Naive thymus-derived CD4-positive, alpha-beta T cell (primary cell): ENCODE measurements around the gene DHRS13. TPM values are rescaled to one million over a fixed set of nuclear protein-coding genes. Genes with fewer than 3 reads are reported as not detected.

Experiments used
- ATAC-seq: fragments of 150-1000 bp; cut with Tn5 transposase; 2 replicates; pipeline ENCODE4 v1.10.0; 2021; ENCODE audit warnings: mild to moderate bottlenecking, moderate library complexity
- CTCF ChIA-PET: fragments of 350-600 bp; sonication (Branson Sonifier 250); formaldehyde crosslinking; loops from one replicate; lab custom pipeline; 2021; ENCODE audit warnings: antibody characterized with exemption; lab: Charles Lee
- POLR2A ChIA-PET: fragments of 350-600 bp; sonication (Branson Sonifier 250); formaldehyde crosslinking; loops from one replicate; lab custom pipeline; 2021; ENCODE audit warnings: antibody characterized with exemption, inconsistent platforms; lab: Charles Lee
- DNase-seq, 9 donors: peaks; one replicate each; pipeline versions ENCODE4 v3.0.0 to v3.0.0-alpha.2; 2020 to 2022; ENCODE audit warnings: mixed read lengths in 1 of 9
- H3K27ac ChIP-seq: one replicate; pipeline ENCODE4 v1.7.0; 2013; ENCODE audit warnings: mild to moderate bottlenecking, low read depth, low read length, moderate library complexity
- H3K27me3 ChIP-seq, 2 donors: one replicate each; pipeline ENCODE4 v1.7.0; 2013; ENCODE audit warnings: low read length in 2 of 2, mild to moderate bottlenecking in 2 of 2, moderate library complexity in 2 of 2; ENCODE audit not compliant: control insufficient read depth in 2 of 2, insufficient read depth in 2 of 2
- H3K36me3 ChIP-seq, 3 experiments: 1 replicate in 2 of 3; 2 replicates in 1 of 3; pipeline ENCODE4 v1.7.0; 2013; ENCODE audit warnings: low read length in 3 of 3, mild to moderate bottlenecking in 3 of 3, moderate library complexity in 1 of 3; ENCODE audit not compliant: insufficient read depth in 3 of 3, control insufficient read depth in 2 of 3
- H3K4me1 ChIP-seq, 2 donors: one replicate each; pipeline ENCODE4 v1.7.0; 2013; ENCODE audit warnings: low read length in 2 of 2, mild to moderate bottlenecking in 2 of 2, moderate library complexity in 1 of 2; ENCODE audit not compliant: control insufficient read depth in 2 of 2, insufficient read depth in 2 of 2
- H3K4me3 ChIP-seq: 2 replicates; pipeline ENCODE4 v1.7.0; 2013; ENCODE audit warnings: mild to moderate bottlenecking, low read length
- H3K9me3 ChIP-seq, 3 experiments: 1 replicate in 2 of 3; 2 replicates in 1 of 3; pipeline ENCODE4 v1.7.0; 2013; ENCODE audit warnings: low read length in 3 of 3; ENCODE audit not compliant: control insufficient read depth in 2 of 3
- H3K27ac Mint-ChIP-seq, 9 donors: one replicate each; pipeline ENCODE4 v1.8.0; 2020 to 2022; ENCODE audit warnings: mixed read lengths in 9 of 9, mild to moderate bottlenecking in 8 of 9, moderate library complexity in 5 of 9, inconsistent platforms in 2 of 9
- H3K27me3 Mint-ChIP-seq, 5 donors: one replicate each; pipeline ENCODE4 v1.8.0; 2021 to 2022; ENCODE audit warnings: mixed read lengths in 5 of 5, mild to moderate bottlenecking in 1 of 5
- H3K36me3 Mint-ChIP-seq, 5 donors: one replicate each; pipeline ENCODE4 v1.8.0; 2020 to 2022; ENCODE audit warnings: mixed read lengths in 5 of 5, mild to moderate bottlenecking in 3 of 5, inconsistent platforms in 1 of 5
- H3K4me1 Mint-ChIP-seq, 7 donors: one replicate each; pipeline ENCODE4 v1.8.0; 2020 to 2022; ENCODE audit warnings: mixed read lengths in 7 of 7, mild to moderate bottlenecking in 3 of 7, inconsistent platforms in 1 of 7
- H3K4me3 Mint-ChIP-seq, 10 donors: one replicate each; pipeline ENCODE4 v1.8.0; 2020 to 2022; ENCODE audit warnings: mild to moderate bottlenecking in 10 of 10, mixed read lengths in 10 of 10, moderate library complexity in 6 of 10, inconsistent platforms in 2 of 10
- H3K9me3 Mint-ChIP-seq, 11 donors: one replicate each; pipeline ENCODE4 v1.8.0; 2020 to 2022; ENCODE audit warnings: mixed read lengths in 11 of 11, mild to moderate bottlenecking in 4 of 11, inconsistent platforms in 1 of 11, moderate library complexity in 1 of 11
- intact Hi-C, 2 donors: fragments of 100-400 bp; cut with micrococcal nuclease; formaldehyde crosslinking; loops; one replicate each; pipeline ENCODE4 v1.15.1; 2023
- polyA plus RNA-seq, 2 donors: library from polyadenylated mRNA; unstranded; fragments of 300-500 nt; fragmentation: Illumina TruSeq; gene quantifications; one replicate each; pipeline ENCODE4 v1.2.3, GENCODE V29; 2021
- total RNA-seq, 6 experiments: library from RNA in 5 of 6; stranded (reverse) in 5 of 6; gene quantifications; 1 replicate in 5 of 6; 2 replicates in 1 of 6; pipeline ENCODE4 v1.2.3 and lab custom pipeline; 2021 to 2026

The DHRS13 gene
- total and polyA plus RNA-seq, 7 experiments from 2014 or later: 15.3 to 51.3 (median 29.9) TPM

DNA sequence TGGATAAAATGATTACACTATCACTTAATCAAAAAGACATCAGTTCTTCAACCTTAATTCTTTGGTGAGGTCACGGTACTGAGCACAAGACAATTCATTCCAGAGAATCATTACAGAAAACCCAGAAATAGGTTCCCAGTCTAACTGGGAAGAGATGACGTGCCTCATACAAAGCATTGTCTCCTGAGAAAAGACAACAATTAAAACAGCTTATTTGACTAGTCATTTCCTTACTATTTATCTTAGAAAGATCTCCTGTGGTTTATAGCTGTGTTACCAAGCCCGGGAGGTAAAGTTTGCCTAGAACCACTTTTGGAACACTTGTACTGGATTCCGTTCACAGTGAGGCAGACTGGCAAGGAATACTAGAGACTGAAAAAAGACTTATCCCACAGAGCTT lies 43.4 kb upstream of the DHRS13 start:
- peaks cover 0 to 4% (median 0%) of the 10 kb centered on the region in 5 donors for H3K27me3 Mint-ChIP-seq
- ChIA-PET CTCF (interaction anchor here (1.4 kb wide), 1 partner anchor 183 kb away, joined by 5 read pairs; no protein-coding TSS in a partner anchor), POLR2A (interaction anchor here (0.6 to 12.3 kb wide), 7 partner anchors 9 to 195 kb away, joined by 3 to 183 read pairs (median 4); partner anchors contain the start of genes DHRS13 and FLOT2)
- H3K4me1 Mint-ChIP-seq: peaks cover 50 to 76% (median 60%) of the 10 kb centered on the region in 7 donors
- Histone ChIP-seq H3K9me3 (no peaks in the 10 kb centered on the region), H3K36me3 (peaks cover 0 to 33% (median 11%) of the 10 kb centered on the region in 3 experiments), H3K4me3 (no peak overlapping the region), H3K27me3 (no peaks in the 10 kb centered on the region), H3K27ac (no peak overlapping the region), H3K4me1 (peaks cover 28 to 45% of the 10 kb centered on the region in 2 donors)
- peaks cover 0 to 33% (median 9%) of the 10 kb centered on the region in 5 donors for H3K36me3 Mint-ChIP-seq
- no peaks in the 10 kb centered on the region for H3K9me3 Mint-ChIP-seq
- DNase-seq (no peak), ATAC-seq (no peak)
- H3K4me3 Mint-ChIP-seq: peak overlapping the region in 9 of 10 donors; percentile 37 to 97 (median 71)
- intact Hi-C loops: no loop called here
- peak overlapping the region in 8 of 9 donors; percentile 55 to 96 (median 70) for H3K27ac Mint-ChIP-seq

DNA sequence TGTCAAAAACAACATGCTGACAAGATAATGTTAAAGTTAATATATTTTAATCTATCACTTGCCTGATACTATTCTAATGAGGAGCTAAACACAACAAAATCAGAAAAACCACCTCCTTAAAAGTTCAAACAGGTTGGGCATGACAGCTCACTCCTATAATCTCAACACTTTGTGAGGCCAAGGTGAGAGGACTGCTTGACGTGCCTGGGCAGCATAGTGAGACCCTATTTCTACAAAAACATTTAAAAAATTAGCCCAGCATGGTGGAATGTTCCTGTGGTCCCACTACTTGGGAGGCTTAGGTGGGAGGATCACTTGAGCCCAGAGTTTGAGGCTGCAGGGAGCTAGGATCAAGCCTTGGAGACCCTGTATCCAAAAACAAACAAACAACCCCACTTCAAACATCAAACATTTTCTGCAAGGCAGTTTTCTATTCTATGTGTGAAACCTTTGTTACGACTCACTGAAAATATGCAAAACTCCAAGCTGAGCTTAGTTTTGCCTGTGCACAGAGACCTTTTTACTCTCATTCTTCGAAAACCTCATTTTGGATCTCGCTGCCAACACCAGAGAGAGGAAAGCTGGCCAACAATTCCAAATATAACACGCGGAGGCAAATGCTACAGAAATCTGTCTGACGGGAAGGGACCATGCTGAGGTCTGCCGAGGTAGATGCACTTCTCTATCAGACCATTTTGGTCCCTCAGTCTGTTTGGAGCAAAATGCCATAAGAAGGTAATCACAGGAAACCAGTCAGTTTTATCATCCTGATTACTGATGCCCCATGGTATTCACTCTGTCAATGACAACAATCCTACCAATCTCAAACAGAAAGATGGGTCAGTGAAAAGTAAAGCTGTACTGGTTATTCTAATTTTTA lies 42.2 kb upstream of the DHRS13 start:
- intact Hi-C loops: no loop called here
- Histone ChIP-seq H3K36me3 (peaks cover 0 to 22% (median 11%) of the 10 kb centered on the region in 3 experiments), H3K4me1 (peaks cover 39 to 45% of the 10 kb centered on the region in 2 donors), H3K27me3 (no peaks in the 10 kb centered on the region), H3K9me3 (no peaks in the 10 kb centered on the region), H3K27ac (no peak overlapping the region), H3K4me3 (no peak overlapping the region)
- H3K27me3 Mint-ChIP-seq: no peaks in the 10 kb centered on the region
- ChIA-PET POLR2A (interaction anchor here (1.3 to 12.3 kb wide), 2 partner anchors 17 to 47 kb away, joined by 4 to 183 read pairs; partner anchors contain the start of genes DHRS13 and FLOT2), CTCF (interaction anchor here (0.5 to 1.4 kb wide), 4 partner anchors 11 to 218 kb away, joined by 3 to 5 read pairs (median 4); no protein-coding TSS in a partner anchor)
- peaks cover 0 to 34% (median 9%) of the 10 kb centered on the region in 5 donors for H3K36me3 Mint-ChIP-seq
- no peaks in the 10 kb centered on the region for H3K9me3 Mint-ChIP-seq
- no peak for ATAC-seq
- peak overlapping the region in 8 of 9 donors; percentile 20 to 96 (median 72) for H3K27ac Mint-ChIP-seq
- DNase-seq: no peak
- H3K4me3 Mint-ChIP-seq: peak overlapping the region in 9 of 10 donors; percentile 27 to 97 (median 63)
- peaks cover 61 to 87% (median 71%) of the 10 kb centered on the region in 7 donors for H3K4me1 Mint-ChIP-seq

DNA sequence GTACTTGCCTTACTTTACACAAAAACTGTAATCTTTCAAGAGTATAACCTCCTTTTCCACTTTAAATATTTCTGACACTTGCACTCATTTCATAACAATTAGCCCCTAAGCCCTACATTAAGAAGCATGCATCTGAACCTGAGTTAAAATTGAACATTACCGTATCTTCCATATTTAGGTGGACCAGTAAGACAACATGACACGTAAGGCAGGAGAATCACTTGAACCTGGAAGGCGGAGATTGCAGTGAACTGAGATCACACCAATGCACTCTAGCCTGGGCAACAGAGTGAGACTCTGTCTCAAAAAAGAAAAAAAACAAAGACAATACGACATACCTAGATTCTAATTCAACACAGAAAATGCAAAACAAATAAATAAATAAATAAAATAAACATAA lies 41.5 kb upstream of the DHRS13 start:
- peaks cover 0 to 15% (median 11%) of the 10 kb centered on the region in 3 experiments for H3K36me3 ChIP-seq
- H3K4me3 ChIP-seq: no peak overlapping the region
- ATAC-seq (no peak), DNase-seq (no peak)
- no peaks in the 10 kb centered on the region for H3K9me3 Mint-ChIP-seq
- H3K36me3 Mint-ChIP-seq: peaks cover 0 to 34% (median 9%) of the 10 kb centered on the region in 5 donors
- H3K9me3 ChIP-seq: no peaks in the 10 kb centered on the region
- H3K27me3 Mint-ChIP-seq: no peaks in the 10 kb centered on the region
- H3K4me1 ChIP-seq: peaks cover 47% of the 10 kb centered on the region in 2 donors
- peak overlapping the region in 3 of 9 donors; percentile 1 to 67 (median 1) for H3K27ac Mint-ChIP-seq
- H3K27me3 ChIP-seq: no peaks in the 10 kb centered on the region
- H3K4me1 Mint-ChIP-seq: peaks cover 65 to 95% (median 78%) of the 10 kb centered on the region in 7 donors
- H3K27ac ChIP-seq: no peak overlapping the region
- CTCF ChIA-PET: interaction anchor here (0.8 to 1.3 kb wide), 2 partner anchors 33 to 217 kb away, joined by 3 to 4 read pairs; no protein-coding TSS in a partner anchor
- intact Hi-C loops: no loop called here
- POLR2A ChIA-PET: interaction anchor here (0.7 to 12.3 kb wide), 5 partner anchors 10 to 404 kb away, joined by 3 to 183 read pairs (median 4); partner anchors contain the start of genes DHRS13 and FLOT2
- peak overlapping the region in 4 of 10 donors; percentile 7 to 96 (median 55) for H3K4me3 Mint-ChIP-seq

DNA sequence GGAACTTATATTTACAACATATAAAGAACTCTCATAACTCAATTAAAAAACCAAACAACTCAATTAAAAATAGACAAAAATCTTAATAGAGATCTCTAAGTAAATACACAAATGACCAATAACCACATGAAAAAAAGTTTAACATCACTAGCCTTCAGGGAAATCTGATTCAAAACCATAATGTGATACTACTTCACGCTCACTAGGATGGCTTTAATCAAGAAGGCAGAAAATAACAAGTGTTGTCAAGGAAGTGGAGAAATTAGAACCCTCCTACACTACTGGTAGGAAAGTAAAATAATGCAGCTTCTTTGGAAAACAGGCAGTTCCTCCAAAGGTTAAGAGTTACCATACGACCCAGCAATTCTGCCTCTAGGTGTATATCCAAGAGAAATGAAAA lies 40.0 kb upstream of the DHRS13 start:
- ChIA-PET CTCF (no interaction called here), POLR2A (interaction anchor here (0.7 to 12.6 kb wide), 6 partner anchors 8 to 696 kb away, joined by 3 to 183 read pairs (median 4); partner anchors contain the start of genes DHRS13, FLOT2, PHF12 and RPL23A)
- Histone ChIP-seq H3K9me3 (no peaks in the 10 kb centered on the region), H3K36me3 (peaks cover 0 to 11% (median 10%) of the 10 kb centered on the region in 3 experiments), H3K27ac (no peak overlapping the region), H3K4me3 (no peak overlapping the region), H3K27me3 (no peaks in the 10 kb centered on the region), H3K4me1 (peaks cover 47 to 51% of the 10 kb centered on the region in 2 donors)
- H3K27ac Mint-ChIP-seq: peak overlapping the region in 2 of 9 donors; percentile 41 to 43
- no peak for ATAC-seq
- H3K4me1 Mint-ChIP-seq: peaks cover 65 to 97% (median 83%) of the 10 kb centered on the region in 7 donors
- H3K36me3 Mint-ChIP-seq: peaks cover 0 to 30% (median 9%) of the 10 kb centered on the region in 5 donors
- H3K4me3 Mint-ChIP-seq: peak overlapping the region in 1 of 10 donors; percentile 43
- intact Hi-C loops: no loop called here
- H3K9me3 Mint-ChIP-seq: no peaks in the 10 kb centered on the region
- H3K27me3 Mint-ChIP-seq: no peaks in the 10 kb centered on the region
- DNase-seq: no peak

DNA sequence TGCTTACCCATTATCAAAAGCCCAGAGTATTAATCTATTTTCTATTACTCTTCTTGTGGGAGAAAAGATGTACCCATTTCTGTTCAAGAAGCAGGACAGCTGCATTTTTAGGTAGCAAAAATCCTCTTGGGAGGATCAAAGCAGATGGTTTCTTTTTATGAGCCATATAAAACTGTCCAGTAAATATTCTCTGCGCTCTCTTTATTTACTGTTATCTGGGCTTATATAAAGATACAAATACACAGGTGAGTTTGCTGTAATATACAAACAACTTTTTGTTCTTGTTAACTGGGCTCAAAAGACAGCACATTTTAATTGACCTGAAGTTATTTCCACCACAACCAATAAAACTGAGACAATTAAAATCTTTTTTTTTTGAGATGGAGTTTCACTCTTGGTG lies 38.4 kb upstream of the DHRS13 start:
- peak overlapping the region in 2 of 9 donors; percentile 5 to 67 for H3K27ac Mint-ChIP-seq
- no peak for ATAC-seq
- peaks cover 63 to 97% (median 87%) of the 10 kb centered on the region in 7 donors for H3K4me1 Mint-ChIP-seq
- H3K36me3 Mint-ChIP-seq: peaks cover 0 to 23% (median 3%) of the 10 kb centered on the region in 5 donors
- DNase-seq: no peak
- H3K4me1 ChIP-seq: peaks cover 37 to 49% of the 10 kb centered on the region in 2 donors
- intact Hi-C loops: loop anchor here in 1 of 2 donors (2.0 kb wide), 1 partner anchor 14 kb away; no protein-coding TSS in a partner anchor
- no peak overlapping the region for H3K4me3 ChIP-seq
- POLR2A ChIA-PET: interaction anchor here (0.8 to 12.6 kb wide), 4 partner anchors 10 to 188 kb away, joined by 4 to 107 read pairs (median 4); partner anchors contain the start of gene PHF12
- peak overlapping the region in 1 of 10 donors; percentile 35 for H3K4me3 Mint-ChIP-seq
- no peaks in the 10 kb centered on the region for H3K9me3 Mint-ChIP-seq
- no peaks in the 10 kb centered on the region for H3K27me3 ChIP-seq
- H3K27ac ChIP-seq: no peak overlapping the region
- peaks cover 0 to 11% (median 10%) of the 10 kb centered on the region in 3 experiments for H3K36me3 ChIP-seq
- no peaks in the 10 kb centered on the region for H3K27me3 Mint-ChIP-seq
- no peaks in the 10 kb centered on the region for H3K9me3 ChIP-seq
- CTCF ChIA-PET: no interaction called here

DNA sequence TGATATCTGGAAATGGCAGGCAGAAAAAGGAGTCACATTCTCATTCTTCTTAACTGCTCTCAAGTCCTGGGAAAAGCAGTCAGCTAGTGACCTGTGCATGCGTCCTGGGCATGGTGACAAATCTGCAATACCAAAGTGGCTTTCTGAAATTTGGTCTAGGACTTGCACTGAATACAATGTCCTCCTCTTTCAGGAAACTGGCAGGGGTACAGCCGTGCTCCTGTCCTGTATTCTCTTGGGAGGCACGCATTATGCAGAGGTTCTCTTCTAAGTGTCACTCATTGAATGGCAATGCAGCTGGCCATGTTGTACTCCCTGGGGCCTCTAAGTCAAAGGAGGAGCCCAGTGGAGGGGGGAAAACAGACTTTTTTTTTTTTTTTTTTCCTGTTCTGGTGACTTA lies 37.8 kb upstream of the DHRS13 start:
- peak overlapping the region in 9 of 10 donors; percentile 32 to 65 (median 51) for H3K4me3 Mint-ChIP-seq
- ChIA-PET CTCF (interaction anchor here (2.0 kb wide), 1 partner anchor 11 kb away, joined by 4 read pairs; no protein-coding TSS in a partner anchor), POLR2A (interaction anchor here (0.8 to 12.6 kb wide), 4 partner anchors 10 to 188 kb away, joined by 4 to 107 read pairs (median 5); partner anchors contain the start of genes ERAL1 and PHF12)
- H3K9me3 Mint-ChIP-seq: no peaks in the 10 kb centered on the region
- H3K4me1 Mint-ChIP-seq: peaks cover 62 to 97% (median 87%) of the 10 kb centered on the region in 7 donors
- peaks cover 0 to 22% (median 3%) of the 10 kb centered on the region in 5 donors for H3K36me3 Mint-ChIP-seq
- no peaks in the 10 kb centered on the region for H3K9me3 ChIP-seq
- peak overlapping the region in 7 of 9 donors; percentile 6 to 69 (median 36) for H3K27ac Mint-ChIP-seq
- H3K27ac ChIP-seq: peak overlapping the region; percentile 4
- intact Hi-C loops: loop anchor here in 1 of 2 donors (1.0 to 2.0 kb wide), 2 partner anchors 8 to 14 kb away; no protein-coding TSS in a partner anchor
- H3K36me3 ChIP-seq: peaks cover 0 to 11% (median 10%) of the 10 kb centered on the region in 3 experiments
- ATAC-seq: no peak
- DNase-seq: no peak
- no peak overlapping the region for H3K4me3 ChIP-seq
- no peaks in the 10 kb centered on the region for H3K27me3 Mint-ChIP-seq
- no peaks in the 10 kb centered on the region for H3K27me3 ChIP-seq
- peaks cover 34 to 44% of the 10 kb centered on the region in 2 donors for H3K4me1 ChIP-seq
